ENCODE measurements around the gene SCN10A. TPM values are rescaled to one million over a fixed set of nuclear protein-coding genes. Genes with fewer than 3 reads are reported as not detected.

The SCN10A gene
- total and polyA plus RNA-seq, 2 experiments from 2014 or later = not detected

DNA sequence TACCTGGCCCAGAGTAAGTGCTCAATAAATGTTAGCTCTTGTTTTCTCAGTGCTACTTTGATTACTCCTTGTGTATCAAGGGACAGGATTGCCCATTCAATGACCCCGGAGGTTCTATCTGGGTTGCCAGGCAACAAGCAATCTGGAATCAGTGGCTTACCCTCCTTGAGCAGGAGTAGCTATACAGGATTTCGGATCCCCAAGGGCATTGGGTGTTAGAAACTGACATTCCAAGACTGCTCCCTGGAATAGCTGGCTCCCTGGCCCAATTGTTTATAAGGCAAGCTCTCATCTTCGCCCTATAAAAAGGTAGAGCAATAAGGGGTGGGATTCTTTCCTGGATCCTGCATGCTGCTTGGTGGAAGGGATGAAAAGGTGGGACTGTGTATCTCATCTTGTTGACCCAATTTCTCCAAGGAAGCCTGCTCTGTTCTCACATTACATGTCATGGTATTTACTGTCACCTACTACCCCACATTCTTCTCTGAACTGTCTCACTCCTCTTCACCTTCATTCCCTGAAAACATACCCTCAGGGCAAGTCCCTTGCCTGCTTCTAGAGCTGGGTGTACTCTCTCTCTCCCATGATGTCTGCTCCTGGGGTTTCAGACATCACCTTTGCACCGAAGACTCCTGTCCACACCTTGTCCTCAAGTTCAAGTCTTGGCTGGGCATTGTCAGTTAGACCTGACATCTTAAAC, 26.4 kb upstream of the SCN10A start:
- Histone ChIP-seq H3K27me3 (peaks cover 16% of the 10 kb centered on the region), H3K79me2 (no peaks in the 10 kb centered on the region), H3K4me2 (no peak overlapping the region), H3K4me3 (no peak overlapping the region), H3K9me3 (ENCODE audit: low read depth) (no peaks in the 10 kb centered on the region), H3K4me1 (ENCODE audit: insufficient read depth) (no peaks in the 10 kb centered on the region), H2AFZ (no peak overlapping the region), H4K20me1 (ENCODE audit: insufficient read depth, poor library complexity, severe bottlenecking) (no peaks in the 10 kb centered on the region), H3K9me2 (replicated peaks; ENCODE audit: insufficient read depth) (no peaks in the 10 kb centered on the region), H3K27ac (no peak overlapping the region), H3K36me3 (replicated peaks; ENCODE audit: insufficient read depth, low read depth) (no peaks in the 10 kb centered on the region)
- DNase-seq (ENCODE audit: low spot score) = no peak
- WGBS (ENCODE audit: low lambda C conversion rate, missing lambda C conversion rate) = 54% methylated on average over 4 of the region's 4 CpGs
- TF ChIP-seq EZH2 (IDR thresholded peaks at IDR 0.05; ENCODE audit: borderline replicate concordance) = no peak
- TF ChIP-seq, protein P1, sequence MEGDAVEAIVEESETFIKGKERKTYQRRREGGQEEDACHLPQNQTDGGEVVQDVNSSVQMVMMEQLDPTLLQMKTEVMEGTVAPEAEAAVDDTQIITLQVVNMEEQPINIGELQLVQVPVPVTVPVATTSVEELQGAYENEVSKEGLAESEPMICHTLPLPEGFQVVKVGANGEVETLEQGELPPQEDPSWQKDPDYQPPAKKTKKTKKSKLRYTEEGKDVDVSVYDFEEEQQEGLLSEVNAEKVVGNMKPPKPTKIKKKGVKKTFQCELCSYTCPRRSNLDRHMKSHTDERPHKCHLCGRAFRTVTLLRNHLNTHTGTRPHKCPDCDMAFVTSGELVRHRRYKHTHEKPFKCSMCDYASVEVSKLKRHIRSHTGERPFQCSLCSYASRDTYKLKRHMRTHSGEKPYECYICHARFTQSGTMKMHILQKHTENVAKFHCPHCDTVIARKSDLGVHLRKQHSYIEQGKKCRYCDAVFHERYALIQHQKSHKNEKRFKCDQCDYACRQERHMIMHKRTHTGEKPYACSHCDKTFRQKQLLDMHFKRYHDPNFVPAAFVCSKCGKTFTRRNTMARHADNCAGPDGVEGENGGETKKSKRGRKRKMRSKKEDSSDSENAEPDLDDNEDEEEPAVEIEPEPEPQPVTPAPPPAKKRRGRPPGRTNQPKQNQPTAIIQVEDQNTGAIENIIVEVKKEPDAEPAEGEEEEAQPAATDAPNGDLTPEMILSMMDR (IDR thresholded peaks at IDR 0.05; ENCODE audit: poor library complexity) = no peak
- no peak for TF ChIP-seq EZH2phosphoT487 (IDR thresholded peaks at IDR 0.05; ENCODE audit: low read depth, severe bottlenecking, unreplicated experiment)

DNA sequence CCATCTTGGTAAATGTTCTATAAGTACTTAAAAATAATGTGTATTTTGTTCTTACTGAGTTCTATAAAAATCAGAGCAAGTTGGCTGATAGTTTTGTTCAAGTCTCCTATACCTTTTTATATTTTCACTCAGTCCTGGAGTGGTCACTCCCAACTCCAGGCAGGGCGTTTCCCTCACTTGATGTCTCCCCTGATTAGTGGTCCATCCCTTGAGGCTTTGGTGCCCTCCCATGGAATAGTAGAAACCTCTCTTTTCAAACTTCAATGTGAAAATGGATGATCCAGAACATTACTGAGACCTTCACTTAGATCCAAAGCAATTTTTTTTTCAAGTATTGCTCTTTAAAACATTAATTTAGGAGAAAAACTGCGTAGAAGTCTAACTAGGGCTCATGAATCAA, 25.0 kb upstream of the SCN10A start:
- no peak overlapping the region for H3K4me3 ChIP-seq
- H3K79me2 ChIP-seq = no peaks in the 10 kb centered on the region
- 66% methylated on average over 2 of the region's 2 CpGs for WGBS (ENCODE audit: low lambda C conversion rate, missing lambda C conversion rate)
- H3K9me3 ChIP-seq (ENCODE audit: low read depth) = no peaks in the 10 kb centered on the region
- no peak for DNase-seq (ENCODE audit: low spot score)
- H3K4me1 ChIP-seq (ENCODE audit: insufficient read depth) = no peaks in the 10 kb centered on the region
- TF ChIP-seq, protein P1 (IDR thresholded peaks at IDR 0.05; ENCODE audit: poor library complexity) = no peak
- TF ChIP-seq EZH2 (IDR thresholded peaks at IDR 0.05; ENCODE audit: borderline replicate concordance) = no peak
- TF ChIP-seq EZH2phosphoT487 (IDR thresholded peaks at IDR 0.05; ENCODE audit: low read depth, severe bottlenecking, unreplicated experiment) = no peak
- no peak overlapping the region for H3K27ac ChIP-seq
- no peaks in the 10 kb centered on the region for H4K20me1 ChIP-seq (ENCODE audit: insufficient read depth, poor library complexity, severe bottlenecking)
- no peak overlapping the region for H2AFZ ChIP-seq
- no peaks in the 10 kb centered on the region for H3K9me2 ChIP-seq (replicated peaks; ENCODE audit: insufficient read depth)
- H3K27me3 ChIP-seq = peaks cover 16% of the 10 kb centered on the region
- no peak overlapping the region for H3K4me2 ChIP-seq
- no peaks in the 10 kb centered on the region for H3K36me3 ChIP-seq (replicated peaks; ENCODE audit: insufficient read depth, low read depth)

DNA sequence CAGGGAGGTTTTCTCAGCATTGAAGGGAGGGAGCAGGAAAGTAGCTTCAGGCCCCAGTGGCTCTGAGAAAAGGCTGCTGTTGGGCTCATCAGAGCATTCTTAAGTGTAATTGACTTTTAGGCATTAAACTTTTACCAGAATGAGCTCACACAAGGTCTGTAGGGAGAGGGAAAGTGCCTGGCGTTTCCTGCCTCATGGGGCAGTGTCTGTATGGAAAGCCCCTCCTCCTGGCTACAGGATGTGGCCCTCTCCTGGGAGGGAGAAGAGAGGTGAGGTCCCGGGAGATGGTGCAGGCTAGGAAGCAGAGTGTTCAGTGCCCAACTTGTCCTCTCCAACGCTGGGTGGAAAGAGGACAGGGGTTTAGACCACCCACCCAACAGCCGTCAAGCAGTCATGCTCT, 21.3 kb upstream of the SCN10A start:
- H4K20me1 ChIP-seq (ENCODE audit: insufficient read depth, poor library complexity, severe bottlenecking) = no peaks in the 10 kb centered on the region
- no peaks in the 10 kb centered on the region for H3K4me1 ChIP-seq (ENCODE audit: insufficient read depth)
- H3K4me2 ChIP-seq = no peak overlapping the region
- H2AFZ ChIP-seq = no peak overlapping the region
- peaks cover 16% of the 10 kb centered on the region for H3K27me3 ChIP-seq
- no peaks in the 10 kb centered on the region for H3K9me2 ChIP-seq (replicated peaks; ENCODE audit: insufficient read depth)
- TF ChIP-seq, protein P1 (IDR thresholded peaks at IDR 0.05; ENCODE audit: poor library complexity) = no peak
- TF ChIP-seq EZH2phosphoT487 (IDR thresholded peaks at IDR 0.05; ENCODE audit: low read depth, severe bottlenecking, unreplicated experiment) = no peak
- TF ChIP-seq EZH2 (IDR thresholded peaks at IDR 0.05; ENCODE audit: borderline replicate concordance) = no peak
- 65% methylated on average over 4 of the region's 4 CpGs for WGBS (ENCODE audit: low lambda C conversion rate, missing lambda C conversion rate)
- H3K4me3 ChIP-seq = no peak overlapping the region
- no peaks in the 10 kb centered on the region for H3K36me3 ChIP-seq (replicated peaks; ENCODE audit: insufficient read depth, low read depth)
- no peaks in the 10 kb centered on the region for H3K79me2 ChIP-seq
- no peak overlapping the region for H3K27ac ChIP-seq
- no peaks in the 10 kb centered on the region for H3K9me3 ChIP-seq (ENCODE audit: low read depth)
- no peak for DNase-seq (ENCODE audit: low spot score)

Data from hepatocyte (in vitro differentiated cells).